ENCODE results near the gene ZHX3. TPM values are rescaled to one million over a fixed set of nuclear protein-coding genes. Genes with fewer than 3 reads are reported as not detected.

ZHX3 gene
- total and polyA plus RNA-seq, 4 donors: 3.2 to 30.0 (median 8.0) TPM

GRCh38 chr20:41360831-41361756 is 43.6 kb upstream of the ZHX3 start:
- H3K9ac ChIP-seq (ENCODE audit: low read depth in 1 of 2, low read length in 2 of 2): no peak overlapping the region
- no peak overlapping the region for H3K4me3 ChIP-seq (ENCODE audit: low read depth in 1 of 3, low read length in 3 of 3)
- no peak for TF ChIP-seq MAX (IDR thresholded peaks at IDR 0.05)
- TF ChIP-seq RAD21 (IDR thresholded peaks at IDR 0.05): no peak
- TF ChIP-seq NR2F2 (IDR thresholded peaks at IDR 0.05): no peak
- no peak for TF ChIP-seq FOXA1 (IDR thresholded peaks at IDR 0.05)
- no peak for TF ChIP-seq SP1 (IDR thresholded peaks at IDR 0.05)
- no peak for TF ChIP-seq ZBTB33 (IDR thresholded peaks at IDR 0.05)
- no peak for TF ChIP-seq YY1 (IDR thresholded peaks at IDR 0.05)
- no peak for TF ChIP-seq RXRA (IDR thresholded peaks at IDR 0.05)
- no peak for TF ChIP-seq HNF4A (conservative IDR thresholded peaks at IDR 0.05)
- TF ChIP-seq JUND (IDR thresholded peaks at IDR 0.05): no peak
- TF ChIP-seq REST (IDR thresholded peaks at IDR 0.05): no peak
- H3K27ac ChIP-seq (ENCODE audit: low read depth in 1 of 2, low read length in 2 of 2): no peak overlapping the region
- no peaks in the 10 kb centered on the region for H3K9me3 ChIP-seq (ENCODE audit: control insufficient read depth in 4 of 4, low read length in 3 of 4)
- peaks cover 7 to 18% (median 14%) of the 10 kb centered on the region in 4 donors for H3K4me1 ChIP-seq (ENCODE audit: control insufficient read depth in 4 of 4, insufficient read depth in 4 of 4, low read length in 3 of 4)
- peaks cover 0 to 11% (median 2%) of the 10 kb centered on the region in 4 donors for H3K36me3 ChIP-seq (ENCODE audit: control insufficient read depth in 4 of 4, insufficient read depth in 3 of 4, low read depth in 1 of 4, low read length in 3 of 4)
- H3K27me3 ChIP-seq (ENCODE audit: control insufficient read depth in 4 of 4, insufficient read depth in 4 of 4, low read length in 3 of 4): peaks cover 0 to 11% (median 3%) of the 10 kb centered on the region in 4 donors
- DNase-seq (ENCODE audit: low spot score): no peak
- WGBS: 87% methylated on average over 22 of the region's 22 CpGs

- no peaks in the 10 kb centered on the region for H3K27me3 ChIP-seq (ENCODE audit: control insufficient read depth in 4 of 4, insufficient read depth in 4 of 4, low read length in 3 of 4)
- no peak for DNase-seq (ENCODE audit: low spot score)
- TF ChIP-seq FOXA1 (IDR thresholded peaks at IDR 0.05): no peak
- no peak for TF ChIP-seq RAD21 (IDR thresholded peaks at IDR 0.05)
- no peak for TF ChIP-seq HNF4G (IDR thresholded peaks at IDR 0.05)
- no peak for TF ChIP-seq GABPA (IDR thresholded peaks at IDR 0.05 in 1 of 2, conservative IDR thresholded peaks at IDR 0.05 in 1 of 2)
- no peak for TF ChIP-seq JUND (IDR thresholded peaks at IDR 0.05)
- TF ChIP-seq NR2F2 (IDR thresholded peaks at IDR 0.05): no peak
- no peak for TF ChIP-seq RXRA (IDR thresholded peaks at IDR 0.05)
- WGBS: 86% methylated on average over 9 of the region's 9 CpGs
- H3K9me3 ChIP-seq (ENCODE audit: control insufficient read depth in 4 of 4, low read length in 3 of 4): no peaks in the 10 kb centered on the region
- H3K4me1 ChIP-seq (ENCODE audit: control insufficient read depth in 4 of 4, insufficient read depth in 4 of 4, low read length in 3 of 4): peaks cover 4 to 14% (median 11%) of the 10 kb centered on the region in 4 donors
- H3K4me3 ChIP-seq (ENCODE audit: low read depth in 1 of 3, low read length in 3 of 3): no peak overlapping the region
- no peak overlapping the region for H3K9ac ChIP-seq (ENCODE audit: low read depth in 1 of 2, low read length in 2 of 2)
- H3K27ac ChIP-seq (ENCODE audit: low read depth in 1 of 2, low read length in 2 of 2): no peak overlapping the region
- H3K36me3 ChIP-seq (ENCODE audit: control insufficient read depth in 4 of 4, insufficient read depth in 3 of 4, low read depth in 1 of 4, low read length in 3 of 4): peaks cover 0 to 21% (median 4%) of the 10 kb centered on the region in 4 donors
These were observed 42.0 kb upstream of the ZHX3 start for GRCh38 chr20:41359541-41360011.

Data from liver (tissue), 9 donors.